Measurements from ENCODE around the gene LPIN3.

The LPIN3 gene

GRCh38 chr20:41349266-41349665 lies 8.6 kb downstream of the LPIN3 start:
- no peak for DNase-seq (ENCODE audit: low read depth in 2 of 2)

GRCh38 chr20:41349943-41350342 lies 9.3 kb downstream of the LPIN3 start:
- DNase-seq (ENCODE audit: low read depth in 2 of 2): no peak

- DNase-seq (ENCODE audit: low read depth in 2 of 2): no peak
Observed at GRCh38 chr20:41350408-41350962, 9.9 kb downstream of the LPIN3 start.

- DNase-seq (ENCODE audit: low read depth in 2 of 2): no peak
Observed at GRCh38 chr20:41352106-41352505, 11.5 kb downstream of the LPIN3 start.

GRCh38 chr20:41352666-41353065 lies 12.0 kb downstream of the LPIN3 start:
- DNase-seq (ENCODE audit: low read depth in 2 of 2): no peak

- no peak for DNase-seq (ENCODE audit: low read depth in 2 of 2)
Observed at GRCh38 chr20:41353530-41353929, 12.9 kb downstream of the LPIN3 start.

- DNase-seq (ENCODE audit: low read depth in 2 of 2): no peak
Observed at GRCh38 chr20:41355192-41355591, 14.6 kb downstream of the LPIN3 start.

GRCh38 chr20:41355598-41356203 lies 15.1 kb downstream of the LPIN3 start:
- no peak for DNase-seq (ENCODE audit: low read depth in 2 of 2)

GRCh38 chr20:41356951-41357350 lies 16.3 kb downstream of the LPIN3 start:
- DNase-seq (ENCODE audit: low read depth in 2 of 2): no peak

GRCh38 chr20:41357424-41358163 lies 17.0 kb downstream of the LPIN3 start:
- no peak for DNase-seq (ENCODE audit: low read depth in 2 of 2)

- no peak for DNase-seq (ENCODE audit: low read depth in 2 of 2)
Observed at GRCh38 chr20:41358230-41358629, 17.6 kb downstream of the LPIN3 start.

- no peak for DNase-seq (ENCODE audit: low read depth in 2 of 2)
Observed at GRCh38 chr20:41358717-41359116, 18.1 kb downstream of the LPIN3 start.

GRCh38 chr20:41359541-41360011 lies 19.0 kb downstream of the LPIN3 start:
- DNase-seq (ENCODE audit: low read depth in 2 of 2): no peak

GRCh38 chr20:41360831-41361756 lies 20.5 kb downstream of the LPIN3 start:
- no peak for DNase-seq (ENCODE audit: low read depth in 2 of 2)

- DNase-seq (ENCODE audit: low read depth in 2 of 2): no peak
Observed at GRCh38 chr20:41361757-41362747, 21.4 kb downstream of the LPIN3 start.

GRCh38 chr20:41362748-41363140 lies 22.1 kb downstream of the LPIN3 start:
- no peak for DNase-seq (ENCODE audit: low read depth in 2 of 2)

- DNase-seq (ENCODE audit: low read depth in 2 of 2): no peak
Observed at GRCh38 chr20:41363601-41364000, 23.0 kb downstream of the LPIN3 start.

- DNase-seq (ENCODE audit: low read depth in 2 of 2): no peak
Observed at GRCh38 chr20:41364236-41364855, 23.7 kb downstream of the LPIN3 start.

GRCh38 chr20:41364967-41365765 lies 24.5 kb downstream of the LPIN3 start:
- DNase-seq (ENCODE audit: low read depth in 2 of 2): no peak
